Ramos (cell line): ENCODE data around the gene CNTN5.

ENCODE experiments used
- in situ Hi-C: fragments of 300-500 bp; cut with MboI; formaldehyde crosslinking; loops from one replicate; pipeline ENCODE4 v1.14.3; 2022; ENCODE audit warnings: low sequenced_read_pairs; ENCODE audit not compliant: unreplicated experiment

CNTN5 gene

DNA sequence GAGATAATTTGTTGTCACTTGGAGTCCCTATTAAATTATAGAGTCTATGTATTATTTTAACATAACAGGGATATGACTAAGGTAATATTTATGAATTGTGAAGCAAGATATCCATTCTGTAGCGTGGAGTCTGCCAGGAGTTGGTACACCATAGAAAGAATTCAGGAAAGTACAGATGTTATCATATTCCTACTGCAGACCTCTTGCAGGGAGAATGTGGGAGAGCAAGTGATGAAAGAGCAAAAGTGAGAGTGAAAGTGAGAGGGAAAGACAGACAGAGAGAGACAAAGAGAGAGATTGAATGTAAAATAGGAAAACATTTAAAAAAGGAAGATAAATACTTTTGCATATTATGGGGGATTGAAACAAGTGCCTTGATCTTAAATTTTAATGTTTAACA lies 468.8 kb downstream of the CNTN5 start:
- in situ Hi-C loops: no loop called here

DNA sequence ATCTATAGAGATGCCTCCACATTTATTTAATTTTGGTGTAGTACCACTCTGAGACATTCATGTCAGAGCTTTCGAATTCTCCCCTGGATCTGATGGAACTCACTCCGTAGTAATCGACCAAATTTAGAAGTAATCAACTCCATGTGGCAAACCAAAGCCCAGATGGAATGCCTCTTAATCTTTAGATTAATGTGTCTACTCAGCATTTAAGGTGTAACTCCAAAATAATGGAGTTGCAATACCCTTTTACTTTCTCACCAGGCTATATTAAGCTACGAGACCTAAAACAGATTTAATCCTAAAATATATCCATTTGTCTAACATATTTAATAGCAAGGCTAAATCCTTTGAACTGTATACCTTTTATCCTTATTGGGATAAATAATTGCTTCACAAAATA lies 473.3 kb downstream of the CNTN5 start:
- in situ Hi-C loops: no loop called here

DNA sequence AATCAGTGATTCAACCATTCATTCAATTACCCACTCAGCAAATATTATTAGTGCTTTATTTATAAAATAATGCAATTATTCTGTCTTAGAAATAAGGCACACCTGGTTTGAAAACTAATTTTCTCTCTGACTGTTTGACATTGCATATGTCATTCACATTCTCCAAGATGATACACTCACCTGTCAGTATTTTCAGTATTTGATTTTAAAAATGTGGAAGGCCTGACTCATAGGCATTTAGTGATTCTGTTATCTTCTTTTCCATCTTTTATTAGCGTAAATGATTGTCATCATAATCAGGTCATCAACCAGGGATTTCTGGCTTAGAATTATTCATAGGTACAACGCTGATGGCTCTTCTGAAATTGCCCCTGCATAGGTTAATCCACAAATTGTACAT lies 480.9 kb downstream of the CNTN5 start:
- in situ Hi-C loops: no loop called here

DNA sequence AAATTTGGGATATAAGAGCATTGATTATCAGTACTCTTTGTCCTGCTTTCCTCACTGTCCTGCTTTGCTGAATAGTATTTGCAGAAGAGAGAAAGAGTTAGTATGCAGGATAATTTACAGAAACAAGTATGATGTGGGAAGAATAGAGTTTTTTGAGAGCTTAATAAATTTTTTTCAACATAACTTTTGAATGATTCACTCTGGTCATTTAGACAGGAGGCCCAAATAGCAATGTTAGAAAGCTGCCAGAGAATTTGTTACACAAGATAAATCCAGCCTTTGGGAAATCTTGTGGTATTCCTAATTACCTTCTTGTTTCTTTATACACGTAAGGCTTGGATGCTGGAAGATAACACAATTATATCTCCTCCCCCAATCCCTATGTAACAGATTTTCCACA lies 484.6 kb downstream of the CNTN5 start:
- in situ Hi-C loops: no loop called here

DNA sequence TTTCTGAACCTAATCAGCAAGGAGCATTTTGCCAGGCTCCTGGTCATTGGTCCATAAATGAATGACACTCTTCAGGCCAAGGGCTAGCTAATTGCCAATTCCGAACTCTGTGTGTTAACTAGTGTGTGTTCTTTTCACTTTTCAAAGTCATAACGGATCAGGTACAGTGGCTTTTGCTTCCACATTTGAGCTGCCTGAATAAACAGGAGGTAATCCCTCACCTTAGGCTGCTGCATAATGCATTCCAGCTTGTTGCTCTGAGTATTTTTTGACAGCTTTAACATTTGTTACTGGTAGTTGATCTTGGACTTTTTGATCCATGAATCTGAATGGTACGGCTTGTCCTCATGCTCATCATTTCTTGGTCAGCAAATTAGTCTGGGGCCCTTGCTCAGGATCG lies 485.1 kb downstream of the CNTN5 start:
- in situ Hi-C loops: no loop called here

DNA sequence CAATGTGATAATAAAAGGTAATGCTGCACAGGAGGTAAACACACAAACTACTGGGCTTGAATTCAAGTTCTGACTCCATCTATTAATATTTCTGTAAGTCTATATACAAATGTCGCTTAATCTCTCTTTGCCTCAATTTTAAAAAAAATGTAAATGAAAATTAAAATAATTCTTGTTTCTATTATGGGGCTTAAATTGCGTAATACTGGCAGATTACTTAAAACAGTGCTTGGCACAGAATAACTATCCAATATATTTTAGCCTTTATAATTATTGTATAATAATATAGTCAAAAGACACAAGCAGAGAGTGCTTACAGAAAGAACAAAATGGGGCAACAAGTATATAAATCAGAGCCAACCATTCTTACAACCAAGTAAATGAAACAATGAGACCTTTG lies 489.1 kb downstream of the CNTN5 start:
- in situ Hi-C loops: no loop called here

DNA sequence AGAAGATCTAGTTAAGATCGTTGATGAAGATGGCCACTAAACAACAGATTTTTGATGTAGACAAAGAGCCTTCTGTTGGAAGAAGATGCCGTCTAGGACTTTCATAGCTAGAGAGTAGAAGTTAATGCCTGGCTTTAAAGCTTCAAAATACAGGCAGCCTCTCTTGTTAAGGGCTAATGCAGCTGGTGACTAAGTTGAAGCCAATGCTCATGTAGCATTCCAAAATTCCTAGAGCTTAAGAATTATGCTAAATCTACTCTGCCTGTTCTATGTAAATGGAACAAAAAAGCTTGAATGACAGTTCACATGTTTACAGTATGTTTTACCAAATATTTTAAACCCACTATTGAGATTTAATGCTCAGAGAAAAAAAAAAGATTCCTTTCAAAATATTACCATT lies 492.6 kb downstream of the CNTN5 start:
- in situ Hi-C loops: no loop called here

DNA sequence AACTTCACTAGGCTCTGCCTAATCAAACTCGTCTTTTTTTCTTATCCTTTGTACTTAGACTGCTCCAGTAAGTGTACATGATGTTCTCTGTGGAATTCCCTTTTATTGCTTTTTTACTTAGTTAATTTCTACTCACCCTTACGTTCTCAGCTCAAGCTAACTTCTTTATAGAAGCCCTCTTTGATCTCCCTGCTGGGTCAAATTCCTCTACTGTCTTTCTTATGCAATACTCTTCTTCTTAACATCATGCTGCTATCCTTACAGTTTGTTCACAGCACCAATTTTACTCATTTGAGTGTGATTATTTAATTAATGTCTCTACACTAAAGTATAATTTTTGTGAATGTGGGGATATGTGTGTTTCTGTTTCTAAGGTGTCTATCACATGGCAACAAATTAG lies 498.3 kb downstream of the CNTN5 start:
- in situ Hi-C loops: no loop called here

DNA sequence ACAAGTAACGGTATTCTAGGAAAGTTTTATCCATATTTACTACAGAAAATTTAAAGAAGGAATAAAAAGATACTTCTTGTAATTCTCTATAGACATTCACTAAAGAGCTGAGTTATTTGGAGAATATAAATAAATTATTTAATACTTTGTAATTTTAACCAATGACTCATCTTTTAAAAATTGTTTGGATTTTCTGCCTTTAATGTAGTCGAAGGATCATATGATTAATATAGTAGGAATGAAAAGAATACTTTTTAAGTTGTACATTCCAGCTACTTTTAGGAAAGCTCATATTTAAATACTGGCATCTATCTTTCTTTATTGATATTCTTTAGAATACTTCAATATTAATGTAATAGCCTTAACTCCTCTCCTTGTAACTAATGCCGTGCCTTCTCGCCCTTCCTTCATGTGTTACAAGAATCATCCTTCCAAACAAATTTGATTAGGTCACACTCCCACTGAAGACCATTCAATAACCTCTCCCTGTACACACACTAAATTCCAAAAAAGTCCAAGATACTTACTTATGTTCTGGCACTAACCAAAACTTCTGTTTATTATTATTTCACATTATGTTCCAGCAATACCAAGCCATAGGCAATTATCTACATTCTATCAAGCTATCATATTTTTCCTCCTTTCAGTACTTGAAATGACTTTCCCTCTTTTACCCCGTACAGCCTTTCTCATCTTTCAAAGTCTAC lies 501.9 kb downstream of the CNTN5 start:
- in situ Hi-C loops: no loop called here

DNA sequence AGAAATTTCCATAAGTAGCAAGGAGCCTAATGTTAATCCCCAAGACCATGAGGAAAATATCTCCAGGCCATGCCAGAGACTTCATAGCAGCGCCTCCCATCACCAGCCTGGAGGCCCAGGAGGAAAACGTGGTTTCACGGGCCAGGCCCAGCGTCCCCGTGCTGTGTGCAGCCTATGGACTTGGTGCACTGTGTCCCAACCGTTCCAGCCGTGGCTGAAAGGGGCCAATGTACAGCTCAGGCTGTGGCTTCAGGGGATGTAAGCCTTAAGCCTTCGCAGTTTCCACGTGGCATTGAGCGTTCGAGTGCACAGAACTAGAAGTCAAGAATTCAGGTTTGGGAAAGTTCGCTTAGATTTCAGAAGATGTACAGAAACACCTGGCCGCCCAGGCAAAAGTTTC lies 510.7 kb downstream of the CNTN5 start:
- in situ Hi-C loops: no loop called here

DNA sequence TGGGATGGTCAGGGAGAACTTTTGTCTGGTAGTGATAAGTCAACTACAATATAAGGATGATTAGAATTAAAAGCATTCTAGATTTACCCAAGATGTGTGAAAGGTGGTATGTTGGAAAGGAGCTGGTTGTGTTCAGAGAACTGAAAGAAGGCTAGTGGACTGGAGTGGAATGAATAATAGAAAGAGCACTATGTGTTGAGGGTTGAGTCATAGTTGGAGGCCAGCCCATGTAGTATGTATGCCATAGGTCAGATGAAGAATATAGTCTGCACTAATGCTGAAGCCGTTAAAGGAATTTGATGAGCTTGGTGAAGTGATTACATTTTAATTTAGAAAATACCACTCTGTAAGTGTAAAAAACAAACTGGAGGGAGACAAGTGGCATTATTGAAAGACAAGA lies 514.1 kb downstream of the CNTN5 start:
- in situ Hi-C loops: no loop called here

DNA sequence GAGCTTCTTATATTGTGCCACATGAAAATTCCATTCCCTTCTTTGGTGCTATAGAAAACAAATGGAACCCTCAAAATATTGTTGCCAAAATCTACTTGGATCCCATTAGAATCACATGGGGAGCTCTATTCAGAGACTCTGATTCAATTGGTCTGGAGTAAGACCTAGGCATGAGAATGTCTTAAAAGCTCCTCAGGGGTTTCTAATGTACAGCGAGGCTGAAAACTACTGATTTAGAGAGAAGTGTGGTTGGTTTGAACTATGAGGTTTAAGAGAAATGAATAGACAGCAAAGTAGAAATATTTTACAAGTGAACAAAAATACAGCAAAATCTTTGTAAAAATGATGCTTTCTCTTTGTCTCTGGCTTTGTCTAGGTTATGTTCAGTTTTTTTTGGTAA lies 514.7 kb downstream of the CNTN5 start:
- in situ Hi-C loops: no loop called here

DNA sequence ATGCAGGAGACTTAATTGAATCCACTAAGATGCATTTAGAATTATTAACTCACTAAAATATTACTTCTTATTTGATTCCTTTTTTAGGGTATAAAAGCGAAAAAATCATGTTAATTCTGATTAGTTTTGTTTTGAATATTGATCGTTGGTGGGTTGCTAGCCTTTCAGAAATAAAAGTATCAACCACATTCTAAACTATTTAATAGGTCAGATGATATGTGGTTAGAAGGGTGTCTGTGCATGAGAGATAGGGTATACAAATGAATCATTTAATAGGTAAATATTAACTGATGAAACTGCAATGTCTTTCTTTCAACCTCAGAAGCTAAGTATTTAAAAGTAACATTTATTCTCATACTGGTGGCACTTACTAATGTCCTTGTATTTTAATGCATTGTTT lies 515.1 kb downstream of the CNTN5 start:
- in situ Hi-C loops: no loop called here

DNA sequence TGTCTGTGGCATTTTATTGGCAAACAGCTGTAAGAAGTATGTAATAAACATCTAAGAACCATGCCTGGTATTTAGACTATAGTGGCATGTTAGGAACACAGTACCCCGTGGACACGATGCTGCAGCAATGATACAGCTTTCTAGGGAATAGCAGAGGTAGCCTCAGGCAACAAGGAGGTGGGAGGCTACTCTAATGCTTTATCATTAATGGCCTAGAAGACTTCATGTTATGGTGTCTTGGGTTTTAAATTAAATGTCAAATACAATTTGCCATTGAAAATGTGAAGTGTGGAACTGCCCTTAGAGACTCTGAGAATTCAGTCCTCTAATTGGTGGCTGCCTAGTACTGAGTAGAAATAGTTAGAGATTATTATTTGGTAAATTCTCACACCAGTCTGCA lies 516.9 kb downstream of the CNTN5 start:
- in situ Hi-C loops: no loop called here

DNA sequence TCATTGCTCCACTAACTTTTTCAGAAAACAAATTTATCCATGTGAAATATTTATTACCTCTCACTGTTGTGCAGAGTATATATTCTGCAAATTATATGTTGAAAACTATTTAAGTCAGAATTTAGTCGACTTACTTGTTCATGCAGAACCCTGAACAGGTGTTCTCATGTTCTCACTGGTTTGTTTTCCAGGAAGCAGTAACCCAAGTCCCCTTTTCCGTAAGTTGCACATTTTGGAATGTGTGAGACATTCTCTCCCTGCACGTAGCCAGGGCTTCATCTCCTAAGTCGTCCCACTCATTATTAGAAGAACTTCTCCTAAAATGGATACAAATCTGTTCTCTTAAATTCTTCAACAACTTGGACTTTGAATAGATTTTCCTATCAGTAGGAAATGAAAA lies 524.9 kb downstream of the CNTN5 start:
- in situ Hi-C loops: no loop called here

DNA sequence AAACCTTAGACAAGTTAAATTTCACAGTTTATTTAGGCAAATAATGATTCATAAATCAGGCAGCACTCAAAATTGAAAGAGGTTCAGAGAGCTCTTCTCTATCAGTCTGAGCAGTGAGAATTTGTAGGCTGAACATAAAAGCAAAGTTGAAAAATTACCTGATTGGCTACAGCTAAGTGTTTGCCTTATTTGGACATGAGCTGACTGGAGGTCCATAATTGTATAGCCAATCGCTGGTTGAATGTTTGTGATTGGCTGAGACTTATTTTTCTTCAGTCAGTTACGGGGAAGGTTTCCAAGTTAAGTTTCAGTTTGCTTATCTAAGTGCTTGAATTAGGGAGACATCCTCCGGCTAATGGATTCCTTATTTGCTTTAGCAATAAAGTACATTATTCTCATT lies 527.5 kb downstream of the CNTN5 start:
- in situ Hi-C loops: no loop called here

DNA sequence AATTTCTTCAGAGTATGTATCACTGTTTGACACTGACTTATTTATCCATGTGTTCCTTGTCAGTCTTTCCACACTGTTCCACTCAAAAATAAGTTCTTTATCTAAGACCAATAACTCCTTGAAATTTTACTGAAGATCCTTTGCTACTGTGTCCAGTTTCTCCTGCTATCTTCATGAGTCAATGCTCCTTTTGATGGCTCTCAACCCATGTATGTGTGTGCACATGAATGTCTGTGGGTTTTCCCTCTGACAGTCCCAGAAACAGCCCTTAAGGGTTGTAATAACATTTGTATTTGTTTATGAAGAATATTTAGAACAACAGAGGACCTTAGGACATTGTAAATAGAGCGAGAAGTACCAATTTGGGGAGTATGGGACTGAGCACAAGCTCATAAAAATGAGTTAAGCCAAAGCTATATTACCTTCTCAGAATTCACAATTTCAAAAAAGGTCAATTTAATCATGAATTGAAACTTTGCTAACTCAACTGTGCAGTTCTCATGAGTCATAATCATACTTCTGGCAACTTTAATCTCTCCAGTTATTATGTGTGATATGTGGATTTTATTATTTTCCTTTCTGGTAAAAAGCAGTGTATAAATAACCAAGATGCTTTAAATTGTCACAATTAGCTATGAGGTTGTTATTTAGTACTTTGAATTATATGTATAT lies 533.6 kb downstream of the CNTN5 start:
- in situ Hi-C loops: no loop called here

DNA sequence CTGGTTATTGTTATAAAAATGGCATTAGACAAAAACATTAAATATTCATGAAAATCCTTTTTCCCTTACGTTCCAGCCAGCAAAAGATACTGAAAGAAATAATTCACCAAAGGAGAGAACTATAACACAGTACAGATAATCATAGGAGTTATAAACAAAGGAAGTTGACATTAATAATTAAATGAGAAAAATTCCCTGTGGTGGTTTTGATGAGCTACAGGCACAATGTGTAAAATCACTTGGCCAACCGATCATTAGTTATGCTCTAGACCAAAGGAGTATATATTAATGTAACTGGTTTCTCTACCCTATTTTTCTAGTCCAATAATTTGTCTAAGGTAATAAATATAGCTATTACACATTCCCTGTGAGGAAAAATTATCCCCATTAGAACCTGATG lies 534.7 kb downstream of the CNTN5 start:
- in situ Hi-C loops: no loop called here

DNA sequence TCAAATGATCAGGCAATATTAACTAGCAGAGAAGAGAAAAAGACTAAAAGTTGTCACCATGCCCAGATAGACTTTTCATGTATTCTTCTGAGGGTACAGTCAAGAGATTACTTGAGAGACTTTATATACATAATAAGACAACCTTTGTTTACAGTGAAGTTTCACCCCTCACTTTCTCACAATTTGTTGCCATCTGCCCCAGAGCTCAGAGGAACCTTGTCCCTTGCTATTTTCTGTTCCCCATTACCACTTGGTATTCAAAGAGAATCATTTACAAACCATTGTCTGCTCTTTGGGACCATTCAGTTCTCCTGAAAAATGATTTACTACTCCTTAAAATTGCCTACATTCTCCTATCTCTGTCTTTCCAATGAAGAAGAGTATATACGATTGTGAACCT lies 544.6 kb downstream of the CNTN5 start:
- in situ Hi-C loops: no loop called here

DNA sequence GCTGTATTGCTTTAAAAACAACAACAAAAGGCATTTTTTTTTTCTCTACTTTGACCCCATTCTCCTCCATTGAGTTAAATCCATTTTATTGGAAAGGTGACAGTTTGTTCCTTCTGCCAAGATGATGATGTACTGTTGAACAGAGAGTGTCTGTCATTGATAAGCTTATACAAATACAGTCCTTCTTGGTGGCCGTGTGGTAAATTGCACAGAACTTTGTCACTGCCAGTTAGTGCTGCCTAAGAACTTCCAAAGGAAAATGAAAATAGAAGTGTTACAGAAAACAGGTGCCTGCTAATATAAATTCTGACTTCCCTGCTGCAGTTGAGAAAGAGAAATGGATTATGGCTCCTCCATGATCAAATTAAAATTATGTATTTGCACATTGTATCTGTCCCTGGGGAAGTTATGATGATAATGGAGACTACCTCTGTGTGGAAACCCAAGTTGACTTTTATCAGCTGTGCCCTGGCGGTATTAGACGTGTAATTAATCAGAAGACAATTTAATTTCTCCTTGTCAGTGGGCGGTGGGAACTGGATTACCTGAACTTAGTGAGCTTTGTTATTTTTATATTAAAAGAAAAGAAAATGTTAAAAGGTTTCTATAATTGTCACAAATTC lies 546.7 kb downstream of the CNTN5 start:
- in situ Hi-C loops: no loop called here

DNA sequence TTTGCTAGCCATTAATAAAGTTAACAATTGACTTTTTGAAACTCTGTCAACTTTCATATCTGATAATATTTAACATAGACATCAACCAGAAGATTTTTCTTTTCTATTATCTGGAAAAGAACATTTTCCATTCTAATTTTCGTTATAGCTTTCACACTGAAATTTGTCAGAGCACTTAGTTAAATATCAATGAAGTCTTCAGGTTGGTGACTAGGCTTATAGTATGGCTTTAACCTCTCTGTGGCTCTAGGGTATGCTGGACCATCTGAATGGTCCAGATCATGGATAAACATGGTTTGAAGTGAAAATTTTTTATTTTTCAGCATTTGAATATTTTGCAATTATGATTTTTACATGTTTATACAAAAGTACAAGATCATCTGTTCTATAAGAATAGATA lies 548.1 kb downstream of the CNTN5 start:
- in situ Hi-C loops: no loop called here

DNA sequence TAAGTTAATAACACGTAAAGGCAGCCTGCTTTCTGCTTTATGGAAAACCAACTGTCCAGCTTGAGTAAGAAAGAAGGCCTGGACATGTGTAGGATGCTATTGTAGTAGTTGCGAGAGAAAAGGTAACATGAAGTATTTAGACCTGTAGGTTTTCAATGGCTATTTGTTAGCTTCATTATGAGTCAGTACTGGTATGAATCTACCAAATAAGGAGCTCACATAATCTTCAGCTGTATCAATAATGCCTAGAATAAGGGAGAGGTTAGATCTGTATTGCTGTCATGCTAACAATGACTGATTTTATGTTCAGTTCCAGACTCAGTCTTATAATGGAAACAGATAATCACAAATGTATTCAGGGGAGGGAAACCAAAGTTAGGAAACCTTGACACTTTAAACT lies 550.3 kb downstream of the CNTN5 start:
- in situ Hi-C loops: no loop called here
